HG02610 (cell line): ENCODE results near the gene BTC.
"Not testable (repeated sequence)": the region's sequence is repeated elsewhere in the genome, so short reads cannot be mapped to it uniquely, and the experiment has no call there.

Experiments used
- ATAC-seq: cut with Tn5 transposase; IDR thresholded peaks from one replicate; pipeline ENCODE4 v1.9.1; 2021; ENCODE audit warnings: mild to moderate bottlenecking, moderate library complexity; ENCODE audit not compliant: unreplicated experiment

The BTC gene

GRCh38 chr4:74794382-74795010 lies at the start of gene BTC:
TSS of gene BTC (minus strand) at chr4:74794523. CDS start at chr4:74794325, 198 bp downstream.
- ATAC-seq: no peak

- ATAC-seq: no peak
Observed at GRCh38 chr4:74840936-74841509, 46.7 kb upstream of the BTC start.

- ATAC-seq: no peak
Observed at GRCh38 chr4:74838746-74839370, 44.5 kb upstream of the BTC start.

GRCh38 chr4:74830928-74831327 lies 36.6 kb upstream of the BTC start:
- ATAC-seq: no peak

GRCh38 chr4:74823194-74823593 lies 28.9 kb upstream of the BTC start:
- peak; percentile 71 for ATAC-seq

GRCh38 chr4:74822603-74823002 lies 28.3 kb upstream of the BTC start:
- no peak for ATAC-seq

- no peak for ATAC-seq
Observed at GRCh38 chr4:74821541-74821940, 27.2 kb upstream of the BTC start.

GRCh38 chr4:74814052-74814451 lies 19.7 kb upstream of the BTC start:
- ATAC-seq: no peak

- ATAC-seq: not testable (repeated sequence)
Observed at GRCh38 chr4:74812056-74812455, 17.7 kb upstream of the BTC start.

GRCh38 chr4:74805601-74806000 lies 11.3 kb upstream of the BTC start:
- no peak for ATAC-seq

- ATAC-seq: no peak
Observed at GRCh38 chr4:74800310-74800709, 6.0 kb upstream of the BTC start.

GRCh38 chr4:74796631-74797030 lies 2.3 kb upstream of the BTC start:
- no peak for ATAC-seq

GRCh38 chr4:74793757-74794381 lies 454 bp downstream of the BTC start:
- no peak for ATAC-seq

GRCh38 chr4:74790652-74791051 lies 3.7 kb downstream of the BTC start:
- ATAC-seq: no peak

- no peak for ATAC-seq
Observed at GRCh38 chr4:74789518-74789917, 4.8 kb downstream of the BTC start.

- ATAC-seq: no peak
Observed at GRCh38 chr4:74777531-74777930, 16.8 kb downstream of the BTC start.

GRCh38 chr4:74772783-74773182 lies 21.5 kb downstream of the BTC start:
- ATAC-seq: no peak

- no peak for ATAC-seq
Observed at GRCh38 chr4:74772106-74772505, 22.2 kb downstream of the BTC start.

- no peak for ATAC-seq
Observed at GRCh38 chr4:74770226-74770910, 24.0 kb downstream of the BTC start.

GRCh38 chr4:74768857-74769525 lies 25.3 kb downstream of the BTC start:
- ATAC-seq: no peak

GRCh38 chr4:74764119-74764518 lies 30.2 kb downstream of the BTC start:
- ATAC-seq: no peak
